Hepatocyte (in vitro differentiated cells): ENCODE results near the gene PCCA. TPM values are rescaled to one million over a fixed set of nuclear protein-coding genes. Genes with fewer than 3 reads are reported as not detected.

Source experiments
- DNase-seq: peaks from one replicate; pipeline ENCODE4 v3.0.0-alpha.2; 2016; ENCODE audit warnings: low spot score
- H2AFZ ChIP-seq: fragments of 200-600 bp; sonication (generic); 2 replicates; pipeline ENCODE4 v1.6.0; 2016; ENCODE audit warnings: antibody characterized with exemption, mild to moderate bottlenecking
- H3K27ac ChIP-seq: fragments of 200-600 bp; sonication (generic); 2 replicates; pipeline ENCODE4 v1.5.1; 2016; ENCODE audit warnings: mild to moderate bottlenecking
- H3K27me3 ChIP-seq: fragments of 200-600 bp; sonication (generic); 2 replicates; pipeline ENCODE4 v1.6.1; 2016
- H3K36me3 ChIP-seq: fragments of 200-600 bp; sonication (generic); replicated peaks from 2 replicates; pipeline ENCODE4 v1.5.1; 2016; ENCODE audit warnings: low read depth; ENCODE audit not compliant: insufficient read depth
- H3K4me1 ChIP-seq: fragments of 200-600 bp; sonication (generic); 2 replicates; pipeline ENCODE4 v1.5.1; 2016; ENCODE audit warnings: mild to moderate bottlenecking, moderate library complexity; ENCODE audit not compliant: insufficient read depth
- H3K4me2 ChIP-seq: fragments of 200-600 bp; sonication (generic); 2 replicates; pipeline ENCODE4 v1.6.0; 2016
- H3K4me3 ChIP-seq: fragments of 200-600 bp; sonication (generic); 2 replicates; pipeline ENCODE4 v1.5.1; 2016; ENCODE audit warnings: mild to moderate bottlenecking
- H3K79me2 ChIP-seq: fragments of 200-600 bp; sonication (generic); 2 replicates; pipeline ENCODE4 v1.6.0; 2017; ENCODE audit warnings: mild to moderate bottlenecking
- H3K9me2 ChIP-seq: fragments of 200-600 bp; sonication (generic); replicated peaks from 2 replicates; pipeline ENCODE4 v1.6.0; 2017; ENCODE audit warnings: mild to moderate bottlenecking; ENCODE audit not compliant: insufficient read depth
- H3K9me3 ChIP-seq: fragments of 200-600 bp; sonication (generic); 2 replicates; pipeline ENCODE4 v1.5.1; 2016; ENCODE audit warnings: low read depth, mild to moderate bottlenecking
- H4K20me1 ChIP-seq: fragments of 200-600 bp; sonication (generic); 2 replicates; pipeline ENCODE4 v1.6.0; 2016; ENCODE audit warnings: mild to moderate bottlenecking; ENCODE audit not compliant: insufficient read depth, poor library complexity, severe bottlenecking
- EZH2 ChIP-seq: fragments of 200-600 bp; sonication (generic); IDR thresholded peaks from 2 replicates; pipeline ENCODE4 v1.6.1; 2016; ENCODE audit warnings: antibody characterized with exemption, mild to moderate bottlenecking, borderline replicate concordance
- EZH2phosphoT487 ChIP-seq: fragments of 200-600 bp; sonication (generic); IDR thresholded peaks from one replicate; pipeline ENCODE4 v1.6.1; 2018; ENCODE audit warnings: antibody characterized with exemption, mild to moderate bottlenecking, low read depth, moderate library complexity; ENCODE audit not compliant: unreplicated experiment, severe bottlenecking
- WGBS: methylation state at CpG from one replicate; pipeline ENCODE4 v1.1.6; 2016; ENCODE audit warnings: low lambda C conversion rate; ENCODE audit errors: missing lambda C conversion rate; 5-methylcytosine and 5-hydroxymethylcytosine counted together
- polyA plus RNA-seq: library from polyadenylated mRNA; unstranded; fragments of >200 nt; fragmentation: Nextera tagmentation; extraction: Ambion mirVana; gene quantifications from 2 replicates; pipeline ENCODE4 v1.2.1, GENCODE V29; 2016
- total RNA-seq: library from RNA; depleted of rRNA; stranded (reverse); fragments of >200 nt; gene quantifications from 2 replicates; pipeline ENCODE4 v1.2.3, GENCODE V29; 2014
- TF ChIP-seq, protein P1 (sequence below): fragments of 200-600 bp; sonication (generic); IDR thresholded peaks from 2 replicates; pipeline ENCODE4 v1.5.1; 2016; ENCODE audit warnings: antibody characterized with exemption, mild to moderate bottlenecking; ENCODE audit not compliant: poor library complexity

Gene PCCA
- total and polyA plus RNA-seq, 2 experiments from 2014 or later = 23.6 to 28.2 TPM

DNA sequence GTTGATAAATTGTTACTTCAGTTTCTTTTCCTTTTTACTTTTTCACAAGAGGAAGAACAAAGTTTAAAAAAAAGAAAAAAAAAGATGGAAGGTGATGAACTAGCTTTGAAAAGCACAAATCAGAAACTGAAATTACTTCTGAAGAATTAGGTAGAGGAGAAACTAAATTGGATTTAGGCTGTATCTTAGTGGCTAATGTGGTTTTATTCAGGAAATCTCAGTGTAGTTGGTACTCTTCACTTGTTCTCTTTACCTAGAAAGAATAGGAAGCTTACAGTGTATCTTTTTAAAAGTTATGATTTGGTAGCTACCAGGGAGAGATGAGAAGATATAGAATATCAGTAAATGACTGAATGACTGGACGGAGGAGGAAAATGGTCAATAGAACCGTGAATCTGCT, 252.0 kb downstream of the PCCA start:
- WGBS = 79% methylated on average over 2 of the region's 2 CpGs
- H3K4me1 ChIP-seq = no peaks in the 10 kb centered on the region
- H3K9me3 ChIP-seq = no peaks in the 10 kb centered on the region
- no peak overlapping the region for H2AFZ ChIP-seq
- no peaks in the 10 kb centered on the region for H3K9me2 ChIP-seq
- no peak overlapping the region for H3K4me3 ChIP-seq
- no peak overlapping the region for H3K27ac ChIP-seq
- no peaks in the 10 kb centered on the region for H3K79me2 ChIP-seq
- no peaks in the 10 kb centered on the region for H3K36me3 ChIP-seq
- no peak for DNase-seq
- no peak for TF ChIP-seq EZH2
- no peak for TF ChIP-seq EZH2phosphoT487
- TF ChIP-seq, protein P1, sequence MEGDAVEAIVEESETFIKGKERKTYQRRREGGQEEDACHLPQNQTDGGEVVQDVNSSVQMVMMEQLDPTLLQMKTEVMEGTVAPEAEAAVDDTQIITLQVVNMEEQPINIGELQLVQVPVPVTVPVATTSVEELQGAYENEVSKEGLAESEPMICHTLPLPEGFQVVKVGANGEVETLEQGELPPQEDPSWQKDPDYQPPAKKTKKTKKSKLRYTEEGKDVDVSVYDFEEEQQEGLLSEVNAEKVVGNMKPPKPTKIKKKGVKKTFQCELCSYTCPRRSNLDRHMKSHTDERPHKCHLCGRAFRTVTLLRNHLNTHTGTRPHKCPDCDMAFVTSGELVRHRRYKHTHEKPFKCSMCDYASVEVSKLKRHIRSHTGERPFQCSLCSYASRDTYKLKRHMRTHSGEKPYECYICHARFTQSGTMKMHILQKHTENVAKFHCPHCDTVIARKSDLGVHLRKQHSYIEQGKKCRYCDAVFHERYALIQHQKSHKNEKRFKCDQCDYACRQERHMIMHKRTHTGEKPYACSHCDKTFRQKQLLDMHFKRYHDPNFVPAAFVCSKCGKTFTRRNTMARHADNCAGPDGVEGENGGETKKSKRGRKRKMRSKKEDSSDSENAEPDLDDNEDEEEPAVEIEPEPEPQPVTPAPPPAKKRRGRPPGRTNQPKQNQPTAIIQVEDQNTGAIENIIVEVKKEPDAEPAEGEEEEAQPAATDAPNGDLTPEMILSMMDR = no peak
- H4K20me1 ChIP-seq = no peaks in the 10 kb centered on the region
- no peak overlapping the region for H3K4me2 ChIP-seq
- H3K27me3 ChIP-seq = no peaks in the 10 kb centered on the region

DNA sequence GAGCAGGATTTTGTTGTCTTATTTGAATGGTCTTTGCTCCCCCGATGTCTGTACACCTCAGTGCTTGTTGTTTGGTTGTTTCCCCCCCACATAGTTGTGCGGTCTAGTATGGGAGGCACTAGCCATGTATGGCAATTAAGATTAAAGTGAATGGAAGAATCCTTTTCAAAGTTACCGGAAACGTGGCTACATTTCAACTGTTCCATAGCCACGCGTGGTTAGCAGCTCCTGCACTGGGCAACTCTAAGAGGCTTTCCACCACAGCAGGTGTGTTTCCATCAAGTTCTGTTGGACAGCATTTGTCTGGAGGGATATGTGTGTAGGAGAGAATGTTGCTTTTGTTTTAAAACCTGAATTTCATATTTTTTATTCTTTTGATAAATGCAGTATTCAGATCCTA, 252.4 kb downstream of the PCCA start:
- H3K4me2 ChIP-seq = no peak overlapping the region
- H4K20me1 ChIP-seq = no peaks in the 10 kb centered on the region
- no peaks in the 10 kb centered on the region for H3K4me1 ChIP-seq
- H3K9me3 ChIP-seq = no peaks in the 10 kb centered on the region
- 89% methylated on average over 6 of the region's 6 CpGs for WGBS
- H3K27me3 ChIP-seq = no peaks in the 10 kb centered on the region
- H3K36me3 ChIP-seq = no peaks in the 10 kb centered on the region
- no peak overlapping the region for H3K27ac ChIP-seq
- H3K4me3 ChIP-seq = no peak overlapping the region
- H3K9me2 ChIP-seq = no peaks in the 10 kb centered on the region
- DNase-seq = no peak
- no peak for TF ChIP-seq EZH2phosphoT487
- TF ChIP-seq EZH2 = no peak
- no peak overlapping the region for H2AFZ ChIP-seq
- no peaks in the 10 kb centered on the region for H3K79me2 ChIP-seq

DNA sequence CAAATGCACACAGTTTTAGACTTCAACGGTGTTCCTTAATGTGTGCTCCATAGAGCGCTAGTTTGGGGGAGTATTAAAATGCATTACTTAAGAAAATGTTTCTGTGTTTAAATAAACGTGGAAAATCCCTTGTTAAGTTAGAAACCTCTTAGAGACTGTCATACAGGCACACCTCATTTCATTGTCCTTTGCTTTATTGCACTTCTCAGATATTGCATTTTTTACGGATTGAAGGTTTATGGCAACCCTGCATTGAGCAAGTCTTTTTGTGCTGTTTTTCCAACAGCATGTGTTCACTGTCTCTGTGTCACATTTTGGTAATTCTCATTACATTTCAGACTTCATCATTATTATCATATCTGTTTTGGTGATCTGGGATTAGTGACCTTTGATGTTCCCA, 255.7 kb downstream of the PCCA start:
- Histone ChIP-seq H3K79me2 (no peaks in the 10 kb centered on the region), H3K4me2 (no peak overlapping the region), H3K27me3 (no peaks in the 10 kb centered on the region), H3K4me1 (no peaks in the 10 kb centered on the region), H4K20me1 (no peaks in the 10 kb centered on the region), H3K27ac (no peak overlapping the region), H3K36me3 (no peaks in the 10 kb centered on the region), H3K9me3 (no peaks in the 10 kb centered on the region), H3K4me3 (no peak overlapping the region), H3K9me2 (no peaks in the 10 kb centered on the region), H2AFZ (no peak overlapping the region)
- DNase-seq = no peak
- 75% methylated on average over 4 of the region's 4 CpGs for WGBS
- TF ChIP-seq EZH2phosphoT487 (no peak), EZH2 (no peak)
- TF ChIP-seq, protein P1 = no peak

DNA sequence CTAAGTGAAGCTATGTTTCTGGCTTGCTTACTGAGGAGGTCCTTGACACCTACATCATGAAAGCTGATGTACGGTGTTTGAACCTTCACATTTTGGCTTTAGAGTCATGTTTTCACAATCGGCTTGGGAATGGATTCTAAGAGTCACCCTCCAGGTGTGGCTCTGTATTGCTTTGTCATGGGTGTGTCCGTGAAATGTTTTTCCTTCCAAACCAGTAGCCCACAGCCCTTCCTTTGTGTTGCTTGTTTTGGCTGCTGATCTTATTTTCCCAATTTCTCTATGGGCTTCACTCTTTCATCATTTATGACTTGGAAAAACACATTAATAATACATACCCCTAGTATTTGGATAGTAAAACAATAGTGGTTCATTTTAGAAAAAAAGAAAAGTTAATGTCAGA, 259.1 kb downstream of the PCCA start:
- no peak for TF ChIP-seq EZH2
- no peak for TF ChIP-seq EZH2phosphoT487
- TF ChIP-seq, protein P1 = no peak
- H4K20me1 ChIP-seq = no peaks in the 10 kb centered on the region
- no peaks in the 10 kb centered on the region for H3K27me3 ChIP-seq
- DNase-seq = no peak
- WGBS = 96% methylated on average over 3 of the region's 3 CpGs
- no peaks in the 10 kb centered on the region for H3K36me3 ChIP-seq
- no peaks in the 10 kb centered on the region for H3K4me1 ChIP-seq
- H3K9me3 ChIP-seq = no peaks in the 10 kb centered on the region
- H3K4me2 ChIP-seq = no peak overlapping the region
- H3K4me3 ChIP-seq = no peak overlapping the region
- H2AFZ ChIP-seq = no peak overlapping the region
- H3K9me2 ChIP-seq = no peaks in the 10 kb centered on the region
- H3K27ac ChIP-seq = no peak overlapping the region
- H3K79me2 ChIP-seq = no peaks in the 10 kb centered on the region
